Stimulated activated effector memory CD8-positive, alpha-beta T cell treated with anti-CD3 and anti-CD28 coated beads, Interleukin-12 subunit alpha, Interleukin-12 subunit beta, amount 100 ng/mL, for 72 hours (primary cell): ENCODE data around the gene CAMSAP3.
"Not testable (repeated sequence)": the region's sequence is repeated elsewhere in the genome, so short reads cannot be mapped to it uniquely, and the experiment has no call there.

Experiments used
- ATAC-seq: fragments of 150-1000 bp; cut with Tn5 transposase; 2 replicates; pipeline ENCODE4 v1.10.0; 2021
- DNase-seq, 2 donors: peaks; one replicate each; pipeline ENCODE4 v3.0.0; 2021 to 2022; ENCODE audit warnings: low spot score in 2 of 2
- H3K27ac Mint-ChIP-seq: one replicate; pipeline ENCODE4 v1.8.0; 2022; ENCODE audit warnings: mild to moderate bottlenecking, mixed read lengths
- H3K36me3 Mint-ChIP-seq: one replicate; pipeline ENCODE4 v1.8.0; 2022; ENCODE audit warnings: mild to moderate bottlenecking, mixed read lengths
- H3K4me1 Mint-ChIP-seq: one replicate; pipeline ENCODE4 v1.8.0; 2022; ENCODE audit warnings: mixed read lengths
- H3K4me3 Mint-ChIP-seq: one replicate; pipeline ENCODE4 v1.8.0; 2022; ENCODE audit warnings: mild to moderate bottlenecking, mixed read lengths
- H3K9me3 Mint-ChIP-seq: one replicate; pipeline ENCODE4 v1.8.0; 2022; ENCODE audit warnings: mixed read lengths

The CAMSAP3 gene

DNA sequence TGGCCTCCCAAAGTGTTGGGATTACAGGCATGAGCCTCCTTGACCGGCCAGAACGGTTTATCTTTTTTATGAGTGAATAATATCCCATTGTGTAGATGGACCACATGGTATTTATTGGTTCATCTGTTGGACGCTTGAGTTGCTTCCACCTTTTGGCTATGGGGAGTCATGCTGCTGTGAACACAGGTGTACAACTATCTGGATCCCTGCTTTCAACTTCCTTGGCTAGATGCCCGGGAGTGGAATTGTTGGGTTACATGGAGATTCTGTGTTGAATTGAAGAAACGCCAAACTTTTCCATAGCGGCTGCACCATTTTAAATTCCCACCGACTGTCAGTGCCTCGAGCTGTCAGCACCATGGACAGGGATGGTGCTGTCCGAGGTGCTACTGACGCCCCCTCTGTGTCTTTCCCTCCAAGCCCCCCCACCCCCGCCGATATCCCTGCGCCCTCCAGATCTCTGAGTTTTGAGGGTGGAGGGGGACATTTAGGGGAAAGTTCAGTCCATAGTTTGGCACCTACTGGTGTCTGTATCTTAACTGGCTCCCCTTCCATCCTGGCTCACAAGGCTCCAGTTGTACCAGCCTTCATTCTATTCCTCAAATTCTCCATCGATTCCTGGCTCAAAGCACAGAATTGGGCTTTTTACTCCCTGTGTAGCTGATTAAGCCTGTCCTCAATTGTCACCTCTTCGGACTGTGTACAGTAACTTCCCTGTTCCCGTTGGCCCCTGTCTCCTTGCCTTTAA lies 32.8 kb upstream of the CAMSAP3 start:
- Mint-ChIP-seq H3K4me3 (no peak overlapping the region), H3K4me1 (no peaks in the 10 kb centered on the region), H3K36me3 (peaks cover 48% of the 10 kb centered on the region), H3K9me3 (no peaks in the 10 kb centered on the region), H3K27ac (no peak overlapping the region)
- no peak for DNase-seq
- ATAC-seq = no peak

DNA sequence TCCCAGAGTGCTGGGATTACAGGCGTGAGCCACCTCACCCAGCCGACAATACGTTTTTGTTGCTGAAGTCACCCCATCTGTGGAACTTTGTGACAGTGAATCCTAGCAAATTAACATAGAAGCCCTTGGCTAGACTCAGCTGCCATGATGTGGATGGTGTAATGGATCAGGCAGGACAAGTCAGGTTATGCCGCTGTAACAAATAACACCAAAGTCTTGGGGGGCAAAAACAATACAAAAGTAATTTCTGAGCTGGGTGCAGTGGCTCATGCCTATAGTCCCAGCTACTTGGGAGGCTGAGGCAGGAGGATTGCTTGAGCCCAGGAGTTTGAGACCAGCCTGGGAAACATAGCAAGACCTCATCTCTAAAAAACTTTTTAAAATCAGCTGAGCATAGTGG lies 30.8 kb upstream of the CAMSAP3 start:
- Mint-ChIP-seq H3K36me3 (peaks cover 28% of the 10 kb centered on the region), H3K4me3 (no peak overlapping the region), H3K4me1 (no peaks in the 10 kb centered on the region), H3K27ac (no peak overlapping the region), H3K9me3 (no peaks in the 10 kb centered on the region)
- ATAC-seq (no peak), DNase-seq (no peak)

DNA sequence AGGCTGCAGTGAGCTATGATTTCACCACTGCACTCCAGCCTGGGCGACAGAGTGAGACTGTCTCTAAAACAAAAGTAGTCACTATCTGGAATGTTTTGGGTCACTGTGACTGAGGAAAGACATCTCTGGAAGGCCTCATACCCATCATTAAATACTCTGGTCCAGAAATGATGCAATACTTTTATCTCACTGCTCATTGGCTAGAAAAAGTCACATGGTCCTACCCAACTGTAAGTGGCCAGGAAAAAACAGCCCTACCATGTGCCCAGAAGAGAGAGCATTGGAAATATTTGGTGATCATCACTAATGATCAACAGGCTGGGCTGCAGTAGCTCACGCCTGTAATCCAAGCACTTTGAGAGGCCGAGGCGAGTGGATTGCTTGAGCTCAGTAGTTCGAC lies 30.3 kb upstream of the CAMSAP3 start:
- no peak overlapping the region for H3K27ac Mint-ChIP-seq
- no peak for DNase-seq
- peaks cover 24% of the 10 kb centered on the region for H3K36me3 Mint-ChIP-seq
- no peak overlapping the region for H3K4me3 Mint-ChIP-seq
- no peaks in the 10 kb centered on the region for H3K4me1 Mint-ChIP-seq
- H3K9me3 Mint-ChIP-seq = no peaks in the 10 kb centered on the region
- no peak for ATAC-seq

DNA sequence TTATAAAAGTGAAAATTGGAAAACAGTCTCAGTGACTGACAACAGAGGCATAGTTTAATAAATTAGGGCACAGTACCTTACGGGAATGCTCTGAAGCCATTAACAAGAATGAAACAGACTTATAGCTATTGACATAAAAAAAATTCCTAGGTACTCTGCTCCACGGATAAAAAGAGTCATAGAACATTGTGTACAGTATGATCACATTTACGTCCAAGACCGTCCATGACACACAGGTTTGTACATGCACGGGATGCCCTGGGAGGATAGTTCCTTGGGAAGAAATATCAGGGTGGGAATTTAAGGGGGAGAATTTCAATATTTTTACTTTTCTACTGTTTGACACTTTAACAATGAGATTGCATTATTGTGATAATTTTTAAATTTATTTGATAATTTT lies 24.9 kb upstream of the CAMSAP3 start:
- DNase-seq = no peak
- H3K4me1 Mint-ChIP-seq = no peaks in the 10 kb centered on the region
- H3K36me3 Mint-ChIP-seq = no peaks in the 10 kb centered on the region
- H3K4me3 Mint-ChIP-seq = no peak overlapping the region
- ATAC-seq = no peak
- H3K27ac Mint-ChIP-seq = no peak overlapping the region
- no peaks in the 10 kb centered on the region for H3K9me3 Mint-ChIP-seq

DNA sequence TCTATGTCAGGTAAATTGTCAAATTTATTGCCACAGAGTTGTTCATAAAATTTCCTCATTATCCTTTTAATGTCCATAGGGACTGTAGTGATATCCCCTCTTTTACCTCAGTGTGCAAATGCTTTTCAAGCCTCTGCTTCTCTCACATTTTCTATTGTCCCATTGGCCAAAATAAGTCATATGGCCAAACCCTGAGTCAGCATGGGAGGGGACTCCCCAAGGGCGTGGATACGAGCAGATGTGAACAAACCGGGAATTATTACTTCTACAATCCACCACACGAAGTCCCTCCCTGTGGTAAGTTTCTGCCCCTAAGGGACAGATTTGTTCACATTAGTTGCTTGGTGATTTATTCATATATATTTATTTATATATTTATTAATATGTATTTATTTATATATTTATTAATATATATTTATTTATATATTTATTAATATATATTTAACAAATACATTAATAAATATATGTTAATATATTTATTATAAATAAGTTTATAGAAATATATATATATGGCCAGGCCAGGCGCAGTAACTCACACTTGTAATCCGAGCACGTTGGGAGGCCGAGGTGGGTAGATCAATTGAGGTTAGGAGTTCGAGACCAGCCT lies 20.1 kb upstream of the CAMSAP3 start:
- Mint-ChIP-seq H3K27ac (no peak overlapping the region), H3K36me3 (no peaks in the 10 kb centered on the region), H3K9me3 (no peaks in the 10 kb centered on the region), H3K4me1 (no peaks in the 10 kb centered on the region), H3K4me3 (no peak overlapping the region)
- no peak for ATAC-seq
- DNase-seq = no peak

DNA sequence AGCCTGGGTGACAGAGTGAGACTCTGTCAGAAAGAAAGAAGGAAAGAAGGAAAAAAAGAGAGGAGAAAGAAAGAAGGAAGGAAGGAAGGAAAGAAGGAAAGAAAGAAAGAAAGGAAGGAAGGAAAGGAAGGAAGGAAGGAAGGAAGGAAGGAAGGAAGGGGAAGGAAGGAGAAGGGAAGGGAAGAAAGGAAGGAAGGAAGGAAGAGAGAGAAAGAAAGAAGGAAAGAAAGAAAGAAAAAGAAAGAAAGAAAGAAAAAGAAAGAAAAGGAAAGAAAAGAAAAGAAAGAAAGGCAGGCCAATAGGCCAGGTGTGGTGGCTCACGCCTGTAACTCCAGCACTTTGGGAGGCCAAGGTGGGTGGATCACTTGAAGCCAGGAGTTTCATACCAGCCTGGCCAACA lies 18.2 kb upstream of the CAMSAP3 start:
- H3K36me3 Mint-ChIP-seq, H3K9me3 Mint-ChIP-seq, H3K4me3 Mint-ChIP-seq: not testable (repeated sequence)

DNA sequence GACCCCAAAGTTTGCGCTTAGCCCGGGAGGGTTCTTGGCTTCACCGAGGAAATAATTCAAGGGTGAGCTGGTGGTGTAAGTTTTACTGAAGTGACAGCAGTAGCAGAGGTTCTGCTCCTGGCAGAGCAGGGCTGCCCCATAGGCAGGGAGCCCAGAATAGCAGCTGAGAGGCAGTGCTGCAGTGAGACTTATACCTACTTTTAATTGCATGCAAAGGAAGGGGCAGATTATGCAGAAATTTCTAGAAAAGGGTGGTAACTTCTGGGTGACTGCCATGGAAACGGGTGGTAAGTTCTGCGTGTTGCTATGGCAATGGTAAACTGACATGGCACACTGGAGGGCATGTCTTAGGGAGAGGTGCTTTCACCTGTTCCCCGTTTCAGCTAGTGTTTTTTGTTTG lies 17.5 kb upstream of the CAMSAP3 start:
- Mint-ChIP-seq H3K36me3 (no peaks in the 10 kb centered on the region), H3K27ac (no peak overlapping the region), H3K4me1 (peaks cover 6% of the 10 kb centered on the region), H3K9me3 (no peaks in the 10 kb centered on the region), H3K4me3 (no peak overlapping the region)
- ATAC-seq (no peak), DNase-seq (no peak)

More for the DNA sequence above, 18.2 kb upstream of the CAMSAP3 start:
- H3K4me1 Mint-ChIP-seq, DNase-seq, ATAC-seq, H3K27ac Mint-ChIP-seq: not testable (repeated sequence)

DNA sequence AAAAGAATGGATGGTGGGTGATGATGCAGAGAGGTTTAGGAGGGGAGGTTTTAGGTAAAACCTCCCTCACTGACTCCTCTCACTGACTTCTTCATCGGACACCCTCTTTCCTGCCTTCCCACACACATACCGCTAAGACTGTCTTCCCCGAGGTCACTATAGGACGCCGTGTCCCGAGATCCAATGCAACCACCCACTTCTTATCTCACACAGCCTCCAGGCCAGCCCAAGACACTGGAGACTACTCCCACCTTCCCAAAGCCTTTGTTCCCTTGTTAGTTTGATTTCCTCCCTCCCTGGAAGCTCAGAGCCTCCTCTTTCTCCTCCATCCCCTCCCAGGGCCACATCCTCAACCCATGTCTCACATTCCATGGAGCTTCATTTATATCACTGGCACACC lies 16.5 kb upstream of the CAMSAP3 start:
- Mint-ChIP-seq H3K36me3 (no peaks in the 10 kb centered on the region), H3K9me3 (no peaks in the 10 kb centered on the region), H3K4me3 (no peak overlapping the region), H3K27ac (no peak overlapping the region), H3K4me1 (peaks cover 6% of the 10 kb centered on the region)
- no peak for DNase-seq
- ATAC-seq = no peak

DNA sequence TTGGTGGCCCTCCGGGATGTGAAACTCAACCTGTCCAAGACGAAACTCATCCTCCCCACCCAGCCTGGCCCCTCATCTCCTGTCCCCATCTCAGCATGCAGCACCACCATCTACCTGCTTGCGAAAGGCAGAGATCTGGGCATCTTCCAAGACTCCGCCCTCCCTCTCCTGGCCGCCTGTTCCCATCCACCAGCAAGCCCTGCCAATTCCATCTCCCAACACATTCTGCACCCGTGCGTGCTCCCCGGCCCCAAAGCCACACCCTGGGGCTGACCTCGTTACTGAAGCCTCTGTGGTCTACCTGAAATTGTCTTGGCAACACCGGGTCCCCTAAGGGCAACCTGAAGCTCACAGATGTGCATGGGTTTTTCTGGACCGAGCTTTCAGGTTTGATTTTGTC lies 13.2 kb upstream of the CAMSAP3 start:
- Mint-ChIP-seq H3K27ac (peak overlapping the region; percentile 14), H3K4me1 (peaks cover 6% of the 10 kb centered on the region), H3K36me3 (no peaks in the 10 kb centered on the region), H3K9me3 (no peaks in the 10 kb centered on the region), H3K4me3 (no peak overlapping the region)
- ATAC-seq = no peak
- DNase-seq = no peak

DNA sequence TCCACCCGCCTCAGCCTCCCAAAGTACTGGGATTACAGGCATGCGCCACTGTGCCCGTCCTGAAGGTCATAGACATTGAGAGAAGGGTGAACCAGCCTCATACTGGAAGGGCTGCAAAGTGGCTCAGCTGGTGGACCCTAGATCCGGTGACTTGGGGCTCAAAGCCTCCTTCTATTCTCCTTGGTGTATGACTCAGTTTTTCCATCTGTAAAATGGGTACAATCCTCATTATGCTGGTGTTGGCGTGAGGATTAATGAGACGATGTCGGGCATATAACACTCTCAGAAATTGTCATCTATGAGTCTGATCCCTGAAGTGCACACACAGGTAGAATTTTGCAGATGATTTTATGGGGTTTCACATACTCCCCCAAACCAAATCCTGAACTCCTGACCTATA lies 5.8 kb upstream of the CAMSAP3 start:
- ATAC-seq (no peak), DNase-seq (no peak)
- Mint-ChIP-seq H3K36me3 (no peaks in the 10 kb centered on the region), H3K27ac (no peak overlapping the region), H3K4me3 (no peak overlapping the region), H3K4me1 (no peaks in the 10 kb centered on the region), H3K9me3 (no peaks in the 10 kb centered on the region)

DNA sequence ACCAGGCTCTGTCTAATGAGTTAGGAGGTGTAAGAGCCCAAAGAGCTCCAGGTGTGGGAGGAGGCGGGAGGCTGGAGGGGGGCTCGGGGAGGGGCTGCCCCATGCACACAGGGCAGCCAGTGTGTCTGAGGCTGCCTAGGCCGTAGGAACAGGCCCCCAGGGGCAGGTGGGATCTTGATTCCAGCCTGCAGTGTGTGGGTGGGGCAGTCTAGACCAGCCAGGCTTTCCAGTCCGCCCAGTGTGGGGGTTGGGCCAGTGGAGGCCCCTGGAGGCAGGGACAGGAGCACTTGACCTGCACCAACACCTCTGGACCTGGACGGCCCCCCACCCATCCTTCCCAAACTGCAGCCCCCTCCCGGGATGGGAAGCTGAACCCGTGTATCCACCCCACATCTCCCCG lies 5.4 kb upstream of the CAMSAP3 start:
- Mint-ChIP-seq H3K27ac (no peak overlapping the region), H3K9me3 (no peaks in the 10 kb centered on the region), H3K4me1 (peaks cover 4% of the 10 kb centered on the region), H3K36me3 (no peaks in the 10 kb centered on the region), H3K4me3 (no peak overlapping the region)
- peak; percentile 11 for ATAC-seq
- DNase-seq = no peak

DNA sequence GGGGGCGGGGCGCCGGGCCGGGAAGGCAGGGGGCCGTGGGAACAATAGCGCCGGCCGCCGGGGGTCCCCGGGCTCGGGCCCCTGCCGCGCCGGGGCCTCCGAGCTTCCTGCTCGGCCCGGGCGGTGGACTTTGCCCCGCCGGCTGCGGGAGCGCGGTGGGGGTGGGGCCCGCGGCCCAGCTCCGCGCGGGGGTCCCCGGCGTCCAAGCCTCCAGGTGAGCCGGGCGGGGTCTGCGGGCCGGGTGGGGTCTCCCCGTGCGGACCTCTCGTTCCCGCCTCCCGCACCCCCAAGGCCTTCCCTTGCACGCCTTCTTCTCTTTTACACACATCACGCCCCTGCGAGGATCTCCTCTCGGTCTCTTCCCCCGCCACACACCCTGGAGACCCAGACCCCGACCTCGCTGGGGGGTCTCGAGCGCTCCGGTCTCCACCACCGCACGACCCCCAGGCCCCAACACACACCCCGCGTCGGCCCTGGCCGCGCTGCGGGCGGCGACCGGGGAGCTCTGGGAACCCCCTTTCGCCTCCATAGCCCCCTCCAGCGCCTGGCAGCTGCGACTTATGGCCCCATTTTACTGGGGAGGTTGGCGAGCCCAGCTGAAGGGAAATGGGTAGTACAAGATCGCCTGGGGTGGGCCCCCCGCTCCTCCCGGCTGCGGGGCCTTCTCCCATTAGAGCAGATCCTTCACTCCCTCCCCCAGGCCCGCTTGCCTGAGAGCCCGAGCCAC lies 711 bp downstream of the CAMSAP3 start:
- Mint-ChIP-seq H3K9me3 (peaks cover 3% of the 10 kb centered on the region), H3K27ac (no peak overlapping the region), H3K4me3 (peak overlapping the region; percentile 67), H3K36me3 (peaks cover 21% of the 10 kb centered on the region), H3K4me1 (peaks cover 18% of the 10 kb centered on the region)
- no peak for DNase-seq
- no peak for ATAC-seq

DNA sequence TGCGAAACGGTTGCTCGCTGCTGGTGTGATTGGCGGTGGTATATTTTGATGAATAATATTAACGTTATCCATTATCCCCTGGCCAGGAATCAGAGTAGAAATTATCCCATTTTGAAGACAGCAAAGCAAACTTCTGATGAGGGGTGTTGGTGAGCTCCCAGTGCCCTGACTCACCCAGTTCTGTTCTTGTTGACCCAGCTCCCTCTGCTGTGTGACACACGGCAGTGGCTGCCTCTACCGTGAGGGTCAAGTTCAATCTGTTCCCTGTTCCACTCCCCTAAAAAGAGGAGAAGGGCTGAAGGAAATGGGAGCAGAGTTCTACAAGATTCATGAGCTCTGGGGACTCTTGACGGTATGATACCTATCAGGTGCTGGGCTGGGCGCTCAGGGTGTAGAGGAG lies 2.0 kb downstream of the CAMSAP3 start:
- Mint-ChIP-seq H3K27ac (no peak overlapping the region), H3K9me3 (peaks cover 3% of the 10 kb centered on the region), H3K36me3 (peaks cover 21% of the 10 kb centered on the region), H3K4me1 (peaks cover 18% of the 10 kb centered on the region), H3K4me3 (no peak overlapping the region)
- ATAC-seq = no peak
- DNase-seq = no peak

DNA sequence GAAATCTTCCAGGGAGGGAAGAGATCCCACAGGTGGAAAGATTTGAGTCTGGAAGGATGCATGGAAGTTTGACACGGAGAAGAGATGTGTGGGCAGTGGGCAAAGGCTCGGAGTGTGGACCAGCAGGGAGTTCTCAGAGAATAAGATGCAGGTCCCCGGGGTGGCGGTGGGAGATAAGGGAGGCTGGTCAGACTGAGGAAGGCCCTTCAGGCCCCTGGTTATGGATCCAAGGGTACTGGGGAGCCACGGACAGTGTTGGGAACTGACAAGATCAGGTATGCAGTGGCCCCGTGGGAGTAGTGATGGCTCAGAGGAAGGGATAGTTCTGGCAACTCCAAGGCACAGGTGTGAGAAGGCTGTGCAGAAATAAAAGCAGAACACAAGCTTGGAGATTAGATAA lies 2.5 kb downstream of the CAMSAP3 start:
- ATAC-seq (no peak), DNase-seq (no peak)
- Mint-ChIP-seq H3K27ac (no peak overlapping the region), H3K4me1 (peaks cover 18% of the 10 kb centered on the region), H3K36me3 (peaks cover 21% of the 10 kb centered on the region), H3K9me3 (peaks cover 3% of the 10 kb centered on the region), H3K4me3 (no peak overlapping the region)

DNA sequence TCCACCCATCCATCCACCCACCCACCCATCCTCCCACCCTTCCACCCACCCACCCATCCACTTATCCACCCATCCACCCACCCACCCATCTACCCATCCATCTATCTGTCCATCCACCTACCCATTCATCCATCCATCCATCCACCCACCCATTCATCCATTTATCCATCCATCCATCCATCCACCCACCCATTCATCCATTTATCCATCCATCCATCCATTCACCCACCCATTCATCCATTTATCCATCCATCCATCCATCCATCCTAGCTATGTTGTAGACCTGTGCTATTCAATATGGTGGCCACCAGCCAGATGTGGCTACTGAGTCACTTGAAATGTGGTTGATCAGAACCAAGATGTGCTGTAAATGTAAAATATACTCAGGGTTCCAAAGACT lies 5.1 kb downstream of the CAMSAP3 start:
- no peak overlapping the region for H3K4me3 Mint-ChIP-seq
- H3K9me3 Mint-ChIP-seq = peaks cover 3% of the 10 kb centered on the region
- no peak for DNase-seq
- ATAC-seq = peak; percentile 49
- H3K4me1 Mint-ChIP-seq = peaks cover 16% of the 10 kb centered on the region
- peak overlapping the region; percentile 92 for H3K27ac Mint-ChIP-seq
- peaks cover 21% of the 10 kb centered on the region for H3K36me3 Mint-ChIP-seq
